ENCODE measurements around the gene DENND1A.

DENND1A gene

DNA sequence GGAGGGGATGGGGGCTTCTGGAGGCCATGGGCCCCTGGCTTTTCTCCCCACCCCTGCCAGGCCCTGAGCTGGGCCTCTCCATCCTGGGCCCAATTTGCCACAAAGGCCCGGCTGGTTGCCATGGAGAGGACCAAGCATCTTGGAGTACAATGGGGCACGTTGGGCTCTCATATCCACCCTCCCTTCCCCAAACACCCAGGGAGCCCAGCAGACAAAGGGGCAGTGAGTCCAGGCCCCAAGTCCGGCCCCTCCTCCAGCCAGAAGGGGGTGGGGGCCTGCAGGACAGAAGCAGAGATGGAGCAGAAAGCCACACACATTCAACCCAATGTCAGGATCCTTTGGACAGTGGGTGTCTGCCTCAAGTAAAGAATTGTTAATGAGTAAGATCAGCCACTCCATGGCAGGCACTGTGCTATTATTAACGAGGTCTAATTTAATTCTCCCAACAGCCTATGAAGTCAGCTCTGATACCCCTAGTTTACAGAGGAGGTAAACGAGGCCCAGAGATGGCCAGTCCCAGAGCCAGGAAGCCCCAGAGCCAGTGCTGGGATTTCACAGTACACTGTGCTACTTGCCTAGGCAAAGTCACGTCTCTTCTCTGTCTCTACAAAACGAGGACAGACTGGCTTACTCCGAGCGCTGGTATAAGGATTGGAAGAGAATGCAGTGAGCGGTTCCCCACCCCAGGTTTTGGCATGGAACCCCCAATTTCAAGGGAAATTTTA, 571.6 kb downstream of the DENND1A start:
- no peak for DNase-seq (ENCODE audit: low read depth in 2 of 2)

DNA sequence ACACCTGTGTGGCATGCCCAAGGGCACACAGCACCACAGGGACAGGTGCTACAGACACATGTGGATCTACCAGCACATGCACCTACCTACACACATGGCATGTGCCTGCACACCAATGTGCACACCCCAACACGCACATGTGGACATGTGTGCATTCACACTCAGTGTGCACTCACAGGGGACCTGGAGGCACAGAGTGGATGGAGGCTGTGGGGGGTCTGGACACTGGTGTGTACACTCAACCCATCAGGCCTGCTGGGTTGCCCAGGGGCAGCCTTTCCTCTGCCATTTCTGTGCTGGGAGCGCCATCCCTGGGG, 572.2 kb downstream of the DENND1A start:
- DNase-seq (ENCODE audit: low read depth in 2 of 2), result no peak

DNA sequence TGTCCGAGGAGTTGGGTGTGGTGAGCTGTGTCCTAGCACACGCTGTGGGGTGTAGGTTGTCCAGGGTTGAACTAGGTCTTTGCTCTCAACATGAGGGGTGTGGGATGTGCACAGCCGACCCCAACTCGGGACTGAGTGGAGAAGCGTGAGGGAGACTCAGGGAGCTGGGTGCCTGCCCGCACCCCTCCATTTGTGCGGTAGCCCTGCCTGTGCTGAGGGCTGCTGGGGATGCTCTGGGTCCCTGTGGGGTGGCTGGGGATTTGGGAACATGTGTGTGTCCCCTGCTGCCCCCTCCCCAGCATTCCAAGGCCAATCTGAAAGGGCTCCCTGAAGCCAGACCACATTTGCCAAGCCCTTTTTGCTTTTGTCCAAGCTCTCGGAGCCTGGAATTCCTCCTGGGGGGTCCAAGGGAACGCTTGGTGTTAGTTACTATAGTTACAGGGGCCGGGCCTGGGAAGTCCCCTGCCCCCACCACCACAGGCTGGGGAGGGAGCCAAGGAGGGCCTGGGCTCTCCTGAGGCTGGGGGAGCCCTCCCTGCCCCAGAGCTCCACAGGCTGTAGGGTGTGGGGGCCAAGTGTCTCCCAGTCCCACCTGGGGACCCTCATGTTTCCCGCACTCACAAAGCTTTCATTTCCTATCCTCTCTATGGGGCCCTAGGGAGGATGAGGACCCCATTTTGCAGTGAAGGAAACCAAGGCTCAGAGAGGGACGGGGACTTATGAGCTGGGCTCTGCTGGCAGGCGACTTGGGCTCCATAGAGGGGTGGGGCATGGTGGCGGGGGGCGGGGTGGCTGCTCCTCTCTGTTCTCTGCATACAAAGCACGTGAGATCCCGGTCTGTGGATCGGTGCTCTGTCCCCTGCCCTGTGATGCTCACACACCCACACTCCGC, 572.8 kb downstream of the DENND1A start:
- no peak for DNase-seq (ENCODE audit: low read depth in 2 of 2)

DNA sequence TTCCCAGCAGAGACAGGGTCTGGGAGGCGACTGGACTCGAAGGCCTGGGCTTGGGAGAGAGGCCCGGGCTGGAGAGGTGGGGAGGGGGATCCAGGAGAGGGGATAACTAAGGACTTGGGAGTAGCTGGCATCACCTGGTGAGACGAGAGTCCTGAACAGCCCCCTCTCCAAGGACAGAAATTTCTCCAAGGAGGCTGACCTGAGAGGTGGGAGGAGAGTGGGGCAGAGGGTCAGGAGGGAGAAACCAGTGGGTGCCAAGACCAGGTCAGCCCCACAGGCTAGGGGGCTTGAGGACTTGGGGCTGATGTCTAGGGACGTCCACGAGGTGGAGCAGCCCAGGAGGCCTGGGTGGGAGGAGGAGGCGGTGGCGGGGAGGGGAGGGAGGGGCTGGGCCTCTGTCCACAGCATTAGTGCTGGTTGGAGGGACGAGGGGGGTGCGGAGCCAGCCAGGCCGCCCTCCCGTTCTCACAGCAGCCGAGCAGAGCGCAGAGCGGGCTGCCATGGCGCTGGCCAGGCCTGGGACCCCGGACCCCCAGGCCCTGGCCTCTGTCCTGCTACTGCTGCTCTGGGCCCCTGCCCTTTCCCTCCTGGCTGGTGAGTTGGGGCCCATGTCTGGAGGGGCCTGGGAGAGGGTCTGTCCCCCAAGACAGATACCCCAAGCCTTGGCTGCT, 574.0 kb downstream of the DENND1A start, which contains the start of gene CRB2:
CRB2 (plus strand) TSS at position 437 of the 671 bp plus-strand sequence; CDS start at position 501, 64 bp downstream.
- DNase-seq (ENCODE audit: low read depth in 2 of 2), result no peak

DNA sequence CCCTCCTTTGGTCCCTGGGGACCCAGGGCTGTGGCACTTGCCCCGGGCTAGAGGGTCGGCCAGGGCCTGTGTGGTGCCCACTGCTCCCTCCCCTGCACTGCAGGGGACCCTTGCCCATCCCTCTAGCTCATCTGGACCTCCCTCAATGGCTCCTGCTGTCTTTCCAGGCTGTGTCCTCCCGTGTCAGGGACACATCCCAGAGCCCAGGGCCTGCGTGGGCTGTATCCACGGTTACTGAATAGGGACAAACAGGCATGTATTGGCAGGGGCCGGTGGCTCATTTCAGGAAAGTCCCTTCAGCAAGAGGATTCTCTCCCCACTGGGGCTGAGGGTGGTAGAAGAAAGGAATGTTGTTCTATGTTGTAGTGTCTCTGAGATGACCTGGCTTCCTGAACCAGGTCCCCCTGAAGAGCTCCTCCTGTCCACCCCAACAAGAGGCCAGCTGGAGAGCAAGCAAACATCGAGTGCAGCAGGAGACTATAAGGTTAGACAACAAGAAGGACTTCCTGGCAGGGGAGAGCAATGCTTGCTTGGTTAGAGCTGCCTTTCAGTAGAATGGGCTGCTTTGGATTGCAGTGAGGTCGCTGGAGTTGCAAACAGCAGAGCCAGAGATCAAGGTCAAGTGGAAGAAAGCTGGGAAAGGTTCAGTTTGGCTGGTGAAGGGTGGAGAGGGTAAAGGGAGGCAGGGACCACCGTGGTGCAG, 575.0 kb downstream of the DENND1A start:
- no peak for DNase-seq (ENCODE audit: low read depth in 2 of 2)

DNA sequence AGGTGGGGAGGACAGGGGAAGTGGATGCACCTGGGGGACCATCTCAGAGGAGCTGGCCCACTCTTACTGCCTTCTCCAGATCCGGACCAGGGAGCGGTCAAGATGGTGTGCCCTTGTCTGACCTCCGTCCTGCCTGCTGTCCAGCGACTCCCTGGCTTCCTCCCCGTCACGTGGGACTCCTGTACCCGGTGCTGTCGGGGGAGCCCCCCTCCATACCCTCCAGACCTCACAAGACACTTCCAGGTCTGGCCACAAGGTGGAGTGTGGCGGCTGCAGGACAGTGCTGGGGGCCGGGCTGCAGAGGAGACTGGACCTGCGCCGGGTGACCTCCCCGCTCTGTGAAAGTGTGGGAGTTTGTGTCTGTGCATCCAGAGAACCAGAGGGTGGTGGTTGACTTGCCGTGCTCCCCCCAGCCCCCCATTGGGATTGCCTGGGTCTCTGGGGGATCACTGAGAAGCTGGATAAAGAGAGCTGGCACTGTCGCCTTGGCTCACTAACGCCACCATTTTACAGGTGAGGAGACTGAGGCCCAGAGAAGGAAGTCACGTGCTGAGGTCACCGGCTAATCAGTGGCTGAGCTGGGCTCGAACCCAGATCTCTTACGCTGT, 575.8 kb downstream of the DENND1A start:
- DNase-seq (ENCODE audit: low read depth in 2 of 2), result peak in 1 of 2 donors; percentile 16

DNA sequence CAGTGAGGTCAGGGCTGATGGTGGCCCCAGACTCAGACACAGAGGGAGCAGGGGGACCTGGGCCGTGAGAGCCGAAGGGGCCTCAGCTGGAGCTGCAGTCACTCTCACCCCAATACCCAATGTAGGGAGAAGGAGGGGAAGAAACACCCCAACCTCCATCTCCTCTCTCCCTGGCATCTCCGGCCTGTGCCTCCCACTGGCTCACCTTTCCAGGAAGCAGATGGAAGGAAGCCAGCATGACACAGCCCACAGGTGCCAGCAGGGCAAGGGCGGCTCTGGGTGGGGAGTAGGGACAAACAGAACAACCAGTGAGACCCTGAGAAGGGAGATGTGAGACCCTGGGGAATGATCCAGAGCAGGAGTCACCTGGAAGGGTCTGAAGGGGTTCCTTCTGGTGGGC, 576.9 kb downstream of the DENND1A start:
- DNase-seq (ENCODE audit: low read depth in 2 of 2), result no peak

DNA sequence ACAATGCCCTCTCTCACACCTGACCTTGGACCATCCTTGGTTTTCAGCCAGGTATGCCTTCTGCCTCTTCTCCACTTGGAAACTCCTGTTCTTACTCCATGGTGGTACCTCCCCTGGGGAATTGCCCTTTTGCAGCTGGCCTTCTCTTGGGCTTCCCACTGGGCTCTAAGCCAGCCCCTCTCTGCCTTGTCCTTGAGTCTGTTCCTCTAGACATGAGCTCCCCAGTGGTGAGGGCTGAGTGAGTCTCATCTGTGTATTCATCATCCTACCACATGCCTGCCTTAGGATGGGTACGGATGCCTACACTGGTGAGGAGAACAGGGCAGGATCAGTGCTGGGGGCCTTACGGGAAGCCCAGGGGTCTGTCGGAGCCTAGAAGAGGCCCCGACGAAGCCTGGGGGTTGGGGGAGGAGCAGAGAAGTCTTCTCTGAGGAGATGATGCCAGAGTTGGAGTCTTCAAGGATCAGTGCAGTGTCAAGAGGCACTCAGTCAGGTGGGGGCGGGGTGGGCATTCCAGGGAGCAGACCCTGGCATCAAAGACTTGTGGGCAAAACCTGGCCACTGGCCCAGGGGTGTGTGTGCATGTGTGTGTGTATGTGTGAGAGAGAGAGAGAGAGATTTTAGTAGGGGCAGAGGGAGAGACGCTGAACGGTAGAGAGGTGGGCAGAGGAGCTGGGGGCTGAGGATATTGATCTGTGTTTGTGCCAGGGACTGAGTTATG, 579.2 kb downstream of the DENND1A start:
- no peak for DNase-seq (ENCODE audit: low read depth in 2 of 2)

DNA sequence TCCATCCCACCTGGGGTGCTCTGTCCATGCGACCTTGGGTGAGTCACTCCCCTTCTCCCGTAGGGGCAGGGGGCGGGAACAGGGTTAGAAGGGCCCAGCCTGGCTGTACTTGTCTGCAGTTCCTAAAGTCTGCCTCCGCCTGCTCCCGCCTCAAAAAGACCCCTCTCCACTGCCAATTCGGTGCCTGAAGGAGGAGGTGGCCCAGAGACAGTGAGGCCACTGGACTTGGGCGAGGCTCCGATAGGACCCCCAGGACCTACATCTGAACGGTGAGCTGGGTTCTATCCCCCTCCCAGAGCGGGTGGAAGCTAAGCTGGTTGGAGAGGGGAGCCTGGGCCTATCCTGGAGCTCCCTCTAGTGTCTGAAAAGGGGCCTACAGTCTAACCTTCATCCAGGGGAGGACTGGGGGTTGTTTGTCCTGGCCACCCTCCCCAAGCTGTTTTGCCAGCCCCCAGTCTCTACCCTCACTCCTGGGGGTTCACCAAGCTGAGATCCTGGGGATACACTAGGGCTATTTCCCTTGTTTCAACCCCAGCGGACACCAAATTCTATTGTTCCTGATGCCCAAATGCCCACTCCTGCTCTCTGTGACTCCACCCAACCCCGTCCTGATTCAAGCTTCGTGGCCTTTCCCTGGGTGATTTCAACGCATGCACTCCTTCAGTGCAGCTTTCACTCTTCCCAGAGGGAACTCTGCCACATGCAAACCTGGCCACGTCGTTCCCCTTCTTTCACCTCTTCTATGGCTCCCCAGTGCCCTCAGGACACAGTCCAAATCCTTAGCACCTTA, 580.0 kb downstream of the DENND1A start:
- DNase-seq (ENCODE audit: low read depth in 2 of 2), result peak; percentile 27 to 36

DNA sequence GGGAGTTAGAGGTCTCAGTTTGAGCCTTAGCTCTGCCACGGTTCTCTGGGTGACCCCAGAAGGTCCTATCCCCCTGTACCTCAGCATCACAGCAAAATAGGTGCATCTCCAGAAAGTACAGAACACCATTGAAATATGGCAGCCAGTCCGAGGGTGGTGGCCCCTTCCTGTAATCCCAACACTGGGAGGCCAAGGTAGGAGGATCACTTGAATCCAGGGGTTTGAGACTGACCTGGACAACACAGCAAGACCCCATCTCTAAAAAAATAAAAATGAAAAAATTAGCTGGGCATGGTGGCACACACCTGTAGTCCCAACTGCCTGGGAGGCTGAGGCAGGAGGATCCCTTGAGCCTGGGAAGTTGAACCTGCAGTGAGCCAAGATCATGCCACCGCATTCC, 580.9 kb downstream of the DENND1A start:
- DNase-seq (ENCODE audit: low read depth in 2 of 2), result no peak

DNA sequence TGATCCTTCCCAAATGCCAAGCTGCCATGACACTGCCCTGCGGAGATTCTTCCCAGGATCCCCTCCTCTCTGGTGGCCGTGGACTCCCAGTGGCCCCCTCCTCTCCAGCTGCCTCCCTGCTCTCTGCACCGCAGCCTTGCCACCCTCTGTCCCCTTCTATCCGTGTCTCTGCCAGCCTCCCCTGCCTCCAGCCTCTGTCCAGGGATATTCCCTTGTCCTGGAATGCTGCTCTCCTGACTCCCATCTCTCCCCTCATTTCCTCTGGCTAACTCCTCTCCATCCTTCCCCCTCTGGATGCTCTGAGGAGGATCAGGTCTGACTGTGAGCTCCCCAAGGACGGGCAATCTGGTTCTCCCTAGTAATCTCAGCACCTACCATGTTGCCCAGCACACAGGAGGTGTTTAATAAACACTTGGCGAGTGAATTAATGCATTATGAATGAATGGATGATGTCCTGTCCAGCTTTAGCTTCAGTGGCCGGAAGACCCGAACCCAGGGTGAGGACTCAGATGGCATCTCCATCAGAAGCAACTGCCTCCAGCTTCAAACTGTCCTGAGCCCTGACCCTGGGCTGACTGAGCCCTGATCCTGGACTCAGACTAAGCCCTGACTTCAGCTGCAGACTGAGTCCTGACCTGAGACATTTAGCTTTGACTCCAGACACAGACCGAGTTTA, 581.5 kb downstream of the DENND1A start:
- no peak for DNase-seq (ENCODE audit: low read depth in 2 of 2)

DNA sequence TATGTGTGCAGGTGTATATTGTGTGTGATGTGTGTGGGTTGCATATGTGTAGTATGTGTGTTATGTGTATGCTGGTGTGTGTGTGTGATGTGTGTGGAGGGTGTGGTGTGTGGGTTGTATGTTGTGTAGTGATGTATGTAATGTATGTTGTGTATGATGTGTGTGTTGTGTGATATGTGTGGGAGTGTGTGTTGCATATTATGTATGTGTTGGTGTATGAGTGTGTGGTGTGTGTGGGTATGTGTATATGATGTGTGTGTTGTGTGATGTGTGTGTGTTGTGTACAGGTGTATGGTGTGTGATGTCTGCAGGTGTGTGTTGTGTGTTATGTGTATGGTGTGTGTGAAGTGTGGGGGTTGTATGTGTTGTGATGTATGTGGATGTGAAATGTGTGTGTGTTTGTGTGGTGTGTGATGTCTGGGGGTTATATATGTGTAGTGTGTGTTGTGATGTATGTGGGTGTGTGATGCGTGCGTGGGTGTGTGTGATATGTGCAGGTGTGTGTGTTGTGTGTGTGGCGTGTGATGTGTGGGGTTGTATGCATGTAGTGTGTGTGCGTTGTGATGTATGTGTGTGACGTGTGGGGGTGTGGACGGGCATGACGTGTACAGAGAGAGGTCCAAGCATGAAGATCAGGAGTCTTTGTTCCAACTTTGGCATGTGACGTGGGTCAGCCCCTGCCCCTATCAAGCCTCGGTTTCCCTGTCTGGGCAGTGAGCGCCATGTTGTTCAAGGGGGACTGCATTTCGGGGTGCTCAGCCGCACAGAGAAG, 582.5 kb downstream of the DENND1A start:
- DNase-seq (ENCODE audit: low read depth in 2 of 2), result no peak

DNA sequence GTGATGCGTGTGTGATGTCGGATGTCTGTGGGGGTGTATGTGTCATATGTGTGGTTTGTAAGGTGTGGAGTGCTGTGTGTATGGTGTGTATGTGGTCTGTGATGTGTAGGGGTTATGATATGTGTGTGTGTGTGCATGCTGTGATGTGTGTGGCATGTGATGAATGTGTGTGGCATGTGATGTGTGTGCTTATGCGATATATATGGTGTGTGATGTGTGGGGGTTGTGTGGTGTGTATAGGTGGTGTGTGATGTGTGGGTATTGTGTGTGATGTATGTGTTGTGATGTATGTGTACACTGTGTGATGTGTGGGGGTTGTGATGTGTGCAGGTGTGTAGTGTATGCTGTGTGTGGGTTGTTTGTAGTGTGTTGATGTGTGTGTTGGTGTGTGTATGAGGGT, 583.1 kb downstream of the DENND1A start:
- DNase-seq (ENCODE audit: low read depth in 2 of 2), result no peak

DNA sequence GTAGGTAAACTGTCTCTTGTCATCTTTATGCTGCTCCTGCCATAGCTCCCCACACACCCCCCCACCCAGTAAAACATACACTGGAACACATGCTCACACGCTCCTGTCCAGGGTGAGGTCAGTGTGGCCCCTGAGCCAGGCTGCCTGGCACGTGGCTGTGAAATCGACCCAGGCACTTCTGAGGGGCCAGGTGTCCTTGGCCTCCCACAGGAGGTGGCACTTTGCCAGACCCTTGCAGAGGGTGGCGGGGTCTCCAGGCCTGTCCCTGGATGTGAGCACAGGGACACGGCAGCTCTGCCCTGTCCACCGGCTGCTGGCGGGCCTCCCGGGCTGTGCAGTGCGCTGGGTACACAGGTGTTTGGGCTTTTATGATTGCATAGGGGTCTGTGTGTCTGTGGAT, 583.9 kb downstream of the DENND1A start:
- no peak for DNase-seq (ENCODE audit: low read depth in 2 of 2)

DNA sequence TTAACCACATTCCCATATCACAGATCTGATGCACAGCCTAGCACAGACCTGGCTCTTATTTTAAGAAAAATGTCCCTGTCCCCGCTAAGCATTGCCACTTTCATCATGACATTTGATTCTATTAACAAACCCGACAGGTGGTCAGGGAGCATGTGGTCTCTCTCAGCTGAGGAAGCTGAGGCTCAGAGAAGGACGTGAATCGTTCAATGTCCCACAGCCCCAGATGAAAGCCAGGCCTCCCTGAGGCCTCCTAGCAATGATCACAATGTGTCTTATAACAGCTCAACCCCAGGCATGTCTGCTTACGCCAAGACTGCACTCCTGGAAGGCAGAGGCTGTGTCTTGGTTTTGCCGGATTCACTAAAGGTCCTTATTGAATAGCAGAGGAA, 584.4 kb downstream of the DENND1A start:
- no peak for DNase-seq (ENCODE audit: low read depth in 2 of 2)

DNA sequence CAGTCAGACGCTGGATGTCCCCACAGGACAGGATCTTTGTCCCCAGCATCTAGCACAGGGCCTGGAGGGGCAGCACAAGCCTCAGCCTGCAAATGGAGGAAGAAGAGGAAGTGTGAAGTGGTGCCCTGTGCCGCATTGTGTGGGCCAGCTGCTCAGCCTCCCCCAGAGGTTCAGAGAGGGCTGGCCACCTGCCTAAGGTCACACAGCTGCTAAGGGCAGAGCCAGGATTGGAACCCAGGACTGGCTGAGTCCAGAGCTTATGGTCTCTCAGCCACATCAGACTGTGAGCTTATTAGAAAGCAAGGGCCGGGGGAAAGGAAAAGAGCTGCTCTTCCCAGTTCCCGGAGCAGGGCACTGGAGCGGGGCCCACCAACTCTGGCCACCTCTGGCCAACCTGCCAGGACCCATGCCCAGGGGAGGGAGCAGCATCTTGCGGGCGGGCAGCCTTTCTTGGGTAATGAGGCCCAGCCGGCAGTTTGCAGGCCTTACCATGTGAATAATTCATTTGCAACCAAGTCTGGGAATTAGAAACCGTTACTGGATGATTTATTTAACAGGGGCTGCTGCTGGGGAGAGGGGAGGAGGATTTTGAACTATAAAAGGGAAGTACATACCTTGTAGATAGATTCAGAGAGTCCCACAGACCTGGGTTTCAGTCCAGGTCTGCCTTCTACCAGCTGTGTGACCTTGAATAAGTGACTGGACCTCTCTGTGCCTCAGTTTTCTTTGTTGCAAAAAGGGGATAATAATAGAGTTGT, 585.6 kb downstream of the DENND1A start:
- no peak for DNase-seq (ENCODE audit: low read depth in 2 of 2)

DNA sequence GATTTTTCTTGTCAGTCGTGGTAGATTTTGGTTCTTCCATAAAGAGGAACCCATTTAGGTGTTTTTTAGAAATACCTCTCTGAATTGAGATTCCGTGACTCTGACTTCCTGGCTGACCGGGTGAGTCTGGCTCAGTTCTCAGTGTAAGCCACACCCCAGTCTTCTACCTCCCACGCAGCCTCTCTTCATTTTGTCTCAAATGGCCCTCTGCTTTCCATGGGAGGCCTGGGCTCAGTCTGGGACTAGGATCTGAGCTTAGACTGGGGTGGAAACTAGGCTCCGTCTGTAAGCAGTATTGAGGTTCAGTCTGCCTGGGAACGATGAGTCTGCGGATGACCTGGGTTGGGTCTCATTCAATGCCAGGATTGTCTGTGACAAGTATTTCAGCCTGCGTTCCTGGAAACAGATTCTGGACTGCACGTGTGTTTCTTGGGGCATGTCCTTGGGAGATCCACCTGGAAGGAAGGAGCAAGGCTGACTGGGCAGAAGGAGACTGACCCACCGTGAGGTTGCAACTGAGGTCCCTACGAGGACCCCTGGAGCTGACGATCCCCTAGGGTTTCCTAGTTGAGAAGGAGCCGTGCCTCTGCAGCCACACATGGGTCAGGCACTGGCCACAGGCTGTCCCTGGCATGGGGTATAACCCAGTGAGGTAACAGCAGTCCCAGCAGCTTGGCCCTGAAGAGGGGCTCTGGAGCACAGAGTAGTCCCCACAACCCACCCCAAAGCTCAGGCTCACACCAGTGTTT, 586.3 kb downstream of the DENND1A start:
- DNase-seq (ENCODE audit: low read depth in 2 of 2), result no peak
